GM12878 (cell line): Measurements from ENCODE around the gene CHAMP1. TPM values are rescaled to one million over a fixed set of nuclear protein-coding genes. Genes with fewer than 3 reads are reported as not detected.

Experiments used
- BACH1 ChIP-seq: fragments of 450-650 bp; IDR thresholded peaks from 2 replicates; pipeline ENCODE4 v1.6.1; 2017; ENCODE audit warnings: mild to moderate bottlenecking, borderline replicate concordance
- CHD1 ChIP-seq: IDR thresholded peaks from 2 replicates; pipeline ENCODE4 v1.6.1; 2012; ENCODE audit warnings: low read depth, low read length, improper control_type of control experiment
- CREB1 ChIP-seq: IDR thresholded peaks from 2 replicates; pipeline ENCODE4 v1.6.1; 2012; ENCODE audit warnings: low read depth, mild to moderate bottlenecking, inconsistent platforms
- IKZF2 ChIP-seq, 2 experiments: fragments of 450-650 bp; IDR thresholded peaks; 2 replicates each; pipeline ENCODE4 v1.6.1; 2017; ENCODE audit warnings: mild to moderate bottlenecking in 2 of 2, moderate library complexity in 2 of 2
- KAT2A ChIP-seq: conservative IDR thresholded peaks from 2 replicates; pipeline ENCODE4 v1.6.1; 2011; ENCODE audit warnings: low read depth, low read length; ENCODE audit not compliant: control insufficient read depth
- MEF2B ChIP-seq: fragments of 450-650 bp; IDR thresholded peaks from 2 replicates; pipeline ENCODE4 v1.6.1; 2018; ENCODE audit warnings: mild to moderate bottlenecking, moderate library complexity; ENCODE audit not compliant: partially characterized antibody, poor library complexity, severe bottlenecking
- MXI1 ChIP-seq: fragments of 150-350 bp; IDR thresholded peaks from 2 replicates; pipeline ENCODE4 v1.6.1; 2011; ENCODE audit warnings: low read depth, mild to moderate bottlenecking, inconsistent platforms, low read length, improper control_type of control experiment
- MYB ChIP-seq: fragments of 150-350 bp; IDR thresholded peaks from 2 replicates; pipeline ENCODE4 v1.6.1; 2014; ENCODE audit warnings: mild to moderate bottlenecking, low read depth, low read length, borderline replicate concordance
- PAX8 ChIP-seq: fragments of 450-650 bp; IDR thresholded peaks from 2 replicates; pipeline ENCODE4 v1.6.1; 2017; ENCODE audit warnings: mild to moderate bottlenecking, moderate library complexity
- POU2F2 ChIP-seq: IDR thresholded peaks from 3 replicates; pipeline ENCODE4 v1.6.1; 2011; ENCODE audit warnings: low read depth, mild to moderate bottlenecking, low read length, borderline replicate concordance
- RAD21 ChIP-seq: IDR thresholded peaks from 2 replicates; pipeline ENCODE4 v1.6.1; 2011; ENCODE audit warnings: mild to moderate bottlenecking, low read depth, low read length, moderate library complexity; ENCODE audit not compliant: insufficient read depth
- RFX5 ChIP-seq: IDR thresholded peaks from 2 replicates; pipeline ENCODE4 v1.6.1; 2011; ENCODE audit warnings: low read depth, low read length, improper control_type of control experiment
- SIN3A ChIP-seq: IDR thresholded peaks from 2 replicates; pipeline ENCODE4 v1.6.1; 2012; ENCODE audit warnings: low read depth, low read length, improper control_type of control experiment
- SREBF1 ChIP-seq: IDR thresholded peaks from 2 replicates; pipeline ENCODE4 v1.6.1; 2012; ENCODE audit warnings: mild to moderate bottlenecking, low read length
- TCF12 ChIP-seq: IDR thresholded peaks from 2 replicates; pipeline ENCODE4 v1.6.1; 2011; ENCODE audit warnings: low read depth, mild to moderate bottlenecking, low read length
- ZBED1 ChIP-seq: IDR thresholded peaks from 2 replicates; pipeline ENCODE4 v1.6.1; 2016; ENCODE audit warnings: borderline replicate concordance
- ZNF207 ChIP-seq: fragments of 450-650 bp; IDR thresholded peaks from 2 replicates; pipeline ENCODE4 v1.6.1; 2014; ENCODE audit warnings: antibody characterized with exemption, mild to moderate bottlenecking, borderline replicate concordance
- polyA plus RNA-seq, 11 experiments: library from polyadenylated mRNA; depleted of rRNA in 4 of 11; unstranded in 6 of 11; stranded (reverse) in 5 of 11; fragments of >200 nt; fragmentation: Nextera tagmentation in 4 of 11; fragmentation: Illumina TruSeq in 1 of 11; extraction: Ambion mirVana in 4 of 11; extraction: Trizol in 1 of 11; gene quantifications; 1 replicate in 1 of 11; 2 replicates in 10 of 11; pipeline versions ENCODE4 v1.2.1 to v1.2.3, GENCODE V29; 2011 to 2016; ENCODE audit warnings: inconsistent platforms in 2 of 11, missing spikeins in 2 of 11, low read depth in 1 of 11
- total RNA-seq, 4 experiments: library from RNA; depleted of rRNA in 3 of 4; stranded (reverse); fragments of >200 nt in 3 of 4; fragmentation: Illumina TruSeq in 1 of 4; extraction: Trizol in 1 of 4; gene quantifications; 2 replicates each; pipeline versions ENCODE4 v1.2.1 to v1.2.3, GENCODE V29; 2013 to 2021
- TF ChIP-seq, protein P1 (sequence below): fragments of 450-650 bp; IDR thresholded peaks from 2 replicates; pipeline ENCODE4 v1.6.1; 2017; ENCODE audit warnings: mild to moderate bottlenecking, moderate library complexity
- TF ChIP-seq, protein P2 (sequence below): IDR thresholded peaks from 2 replicates; pipeline ENCODE4 v1.6.1; 2011; ENCODE audit warnings: borderline replicate concordance, low read depth, mild to moderate bottlenecking, moderate library complexity, low read length; ENCODE audit not compliant: insufficient read depth, poor library complexity, severe bottlenecking
- TF ChIP-seq, protein P3 (sequence below): IDR thresholded peaks from 2 replicates; pipeline ENCODE4 v1.6.1; 2011; ENCODE audit warnings: low read depth, low read length, improper control_type of control experiment, borderline replicate concordance
- TF ChIP-seq, protein P4 (sequence below): fragments of 150-350 bp; IDR thresholded peaks from 2 replicates; pipeline ENCODE4 v1.6.1; 2016; ENCODE audit warnings: low read depth, low read length

The CHAMP1 gene
- total and polyA plus RNA-seq, 10 of the 15 experiments (the other 5 are each of a cell fraction or from before 2014, with no cell fraction given), result 1.1 to 54.8 (median 23.9) TPM

DNA sequence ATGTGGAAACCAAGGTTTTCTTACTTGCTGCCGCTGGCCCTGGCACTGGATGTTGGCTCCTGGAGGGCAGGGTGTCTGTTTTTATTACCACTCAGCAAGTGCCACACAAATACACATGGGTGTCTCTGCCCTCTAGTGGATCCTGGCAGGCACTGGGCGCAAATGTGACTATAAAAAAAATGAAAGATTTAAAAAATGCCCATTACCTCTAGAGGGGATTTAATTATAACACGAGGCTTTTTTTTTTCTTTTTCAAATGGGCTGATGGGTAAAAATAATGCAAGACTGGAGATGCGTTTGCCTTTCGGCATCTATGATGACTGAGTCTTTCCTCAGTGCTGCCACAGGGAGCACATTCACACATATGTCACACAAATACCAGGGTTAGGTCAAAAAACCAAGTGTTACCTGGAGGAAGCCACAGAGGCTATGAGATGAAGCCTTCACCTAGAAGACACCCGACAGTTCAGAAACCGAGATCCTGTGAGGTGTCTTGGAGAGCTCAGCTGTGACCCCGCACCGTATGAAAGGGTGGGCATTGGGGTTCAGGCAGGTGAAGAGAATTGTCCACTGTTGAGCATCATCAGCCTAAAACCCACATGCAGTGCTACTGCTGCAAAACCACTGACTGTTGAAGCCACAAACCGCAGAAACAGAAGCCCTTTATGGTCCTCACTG is 25.7 kb downstream of the CHAMP1 start (continued):
- TF ChIP-seq, protein P1, sequence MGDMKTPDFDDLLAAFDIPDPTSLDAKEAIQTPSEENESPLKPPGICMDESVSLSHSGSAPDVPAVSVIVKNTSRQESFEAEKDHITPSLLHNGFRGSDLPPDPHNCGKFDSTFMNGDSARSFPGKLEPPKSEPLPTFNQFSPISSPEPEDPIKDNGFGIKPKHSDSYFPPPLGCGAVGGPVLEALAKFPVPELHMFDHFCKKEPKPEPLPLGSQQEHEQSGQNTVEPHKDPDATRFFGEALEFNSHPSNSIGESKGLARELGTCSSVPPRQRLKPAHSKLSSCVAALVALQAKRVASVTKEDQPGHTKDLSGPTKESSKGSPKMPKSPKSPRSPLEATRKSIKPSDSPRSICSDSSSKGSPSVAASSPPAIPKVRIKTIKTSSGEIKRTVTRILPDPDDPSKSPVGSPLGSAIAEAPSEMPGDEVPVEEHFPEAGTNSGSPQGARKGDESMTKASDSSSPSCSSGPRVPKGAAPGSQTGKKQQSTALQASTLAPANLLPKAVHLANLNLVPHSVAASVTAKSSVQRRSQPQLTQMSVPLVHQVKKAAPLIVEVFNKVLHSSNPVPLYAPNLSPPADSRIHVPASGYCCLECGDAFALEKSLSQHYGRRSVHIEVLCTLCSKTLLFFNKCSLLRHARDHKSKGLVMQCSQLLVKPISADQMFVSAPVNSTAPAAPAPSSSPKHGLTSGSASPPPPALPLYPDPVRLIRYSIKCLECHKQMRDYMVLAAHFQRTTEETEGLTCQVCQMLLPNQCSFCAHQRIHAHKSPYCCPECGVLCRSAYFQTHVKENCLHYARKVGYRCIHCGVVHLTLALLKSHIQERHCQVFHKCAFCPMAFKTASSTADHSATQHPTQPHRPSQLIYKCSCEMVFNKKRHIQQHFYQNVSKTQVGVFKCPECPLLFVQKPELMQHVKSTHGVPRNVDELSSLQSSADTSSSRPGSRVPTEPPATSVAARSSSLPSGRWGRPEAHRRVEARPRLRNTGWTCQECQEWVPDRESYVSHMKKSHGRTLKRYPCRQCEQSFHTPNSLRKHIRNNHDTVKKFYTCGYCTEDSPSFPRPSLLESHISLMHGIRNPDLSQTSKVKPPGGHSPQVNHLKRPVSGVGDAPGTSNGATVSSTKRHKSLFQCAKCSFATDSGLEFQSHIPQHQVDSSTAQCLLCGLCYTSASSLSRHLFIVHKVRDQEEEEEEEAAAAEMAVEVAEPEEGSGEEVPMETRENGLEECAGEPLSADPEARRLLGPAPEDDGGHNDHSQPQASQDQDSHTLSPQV, result no peak
- TF ChIP-seq RFX5, result no peak
- no peak for TF ChIP-seq PAX8
- TF ChIP-seq, protein P2, sequence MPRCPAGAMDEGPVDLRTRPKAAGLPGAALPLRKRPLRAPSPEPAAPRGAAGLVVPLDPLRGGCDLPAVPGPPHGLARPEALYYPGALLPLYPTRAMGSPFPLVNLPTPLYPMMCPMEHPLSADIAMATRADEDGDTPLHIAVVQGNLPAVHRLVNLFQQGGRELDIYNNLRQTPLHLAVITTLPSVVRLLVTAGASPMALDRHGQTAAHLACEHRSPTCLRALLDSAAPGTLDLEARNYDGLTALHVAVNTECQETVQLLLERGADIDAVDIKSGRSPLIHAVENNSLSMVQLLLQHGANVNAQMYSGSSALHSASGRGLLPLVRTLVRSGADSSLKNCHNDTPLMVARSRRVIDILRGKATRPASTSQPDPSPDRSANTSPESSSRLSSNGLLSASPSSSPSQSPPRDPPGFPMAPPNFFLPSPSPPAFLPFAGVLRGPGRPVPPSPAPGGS, result no peak
- TF ChIP-seq SIN3A, result no peak
- TF ChIP-seq KAT2A, result no peak
- TF ChIP-seq CHD1, result no peak
- TF ChIP-seq MXI1, result no peak
- TF ChIP-seq CREB1, result no peak
- TF ChIP-seq RAD21, result peak; percentile 79
- TF ChIP-seq TCF12, result no peak
- TF ChIP-seq SREBF1, result no peak
- TF ChIP-seq, protein P3, sequence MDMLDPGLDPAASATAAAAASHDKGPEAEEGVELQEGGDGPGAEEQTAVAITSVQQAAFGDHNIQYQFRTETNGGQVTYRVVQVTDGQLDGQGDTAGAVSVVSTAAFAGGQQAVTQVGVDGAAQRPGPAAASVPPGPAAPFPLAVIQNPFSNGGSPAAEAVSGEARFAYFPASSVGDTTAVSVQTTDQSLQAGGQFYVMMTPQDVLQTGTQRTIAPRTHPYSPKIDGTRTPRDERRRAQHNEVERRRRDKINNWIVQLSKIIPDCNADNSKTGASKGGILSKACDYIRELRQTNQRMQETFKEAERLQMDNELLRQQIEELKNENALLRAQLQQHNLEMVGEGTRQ, result no peak
- peak; percentile 38 to 51; a peak in 2 of 4 replicates for TF ChIP-seq IKZF2 (IDR thresholded peaks at IDR 0.05)
- no peak for TF ChIP-seq BACH1
- TF ChIP-seq MYB, result no peak
- TF ChIP-seq, protein P4, sequence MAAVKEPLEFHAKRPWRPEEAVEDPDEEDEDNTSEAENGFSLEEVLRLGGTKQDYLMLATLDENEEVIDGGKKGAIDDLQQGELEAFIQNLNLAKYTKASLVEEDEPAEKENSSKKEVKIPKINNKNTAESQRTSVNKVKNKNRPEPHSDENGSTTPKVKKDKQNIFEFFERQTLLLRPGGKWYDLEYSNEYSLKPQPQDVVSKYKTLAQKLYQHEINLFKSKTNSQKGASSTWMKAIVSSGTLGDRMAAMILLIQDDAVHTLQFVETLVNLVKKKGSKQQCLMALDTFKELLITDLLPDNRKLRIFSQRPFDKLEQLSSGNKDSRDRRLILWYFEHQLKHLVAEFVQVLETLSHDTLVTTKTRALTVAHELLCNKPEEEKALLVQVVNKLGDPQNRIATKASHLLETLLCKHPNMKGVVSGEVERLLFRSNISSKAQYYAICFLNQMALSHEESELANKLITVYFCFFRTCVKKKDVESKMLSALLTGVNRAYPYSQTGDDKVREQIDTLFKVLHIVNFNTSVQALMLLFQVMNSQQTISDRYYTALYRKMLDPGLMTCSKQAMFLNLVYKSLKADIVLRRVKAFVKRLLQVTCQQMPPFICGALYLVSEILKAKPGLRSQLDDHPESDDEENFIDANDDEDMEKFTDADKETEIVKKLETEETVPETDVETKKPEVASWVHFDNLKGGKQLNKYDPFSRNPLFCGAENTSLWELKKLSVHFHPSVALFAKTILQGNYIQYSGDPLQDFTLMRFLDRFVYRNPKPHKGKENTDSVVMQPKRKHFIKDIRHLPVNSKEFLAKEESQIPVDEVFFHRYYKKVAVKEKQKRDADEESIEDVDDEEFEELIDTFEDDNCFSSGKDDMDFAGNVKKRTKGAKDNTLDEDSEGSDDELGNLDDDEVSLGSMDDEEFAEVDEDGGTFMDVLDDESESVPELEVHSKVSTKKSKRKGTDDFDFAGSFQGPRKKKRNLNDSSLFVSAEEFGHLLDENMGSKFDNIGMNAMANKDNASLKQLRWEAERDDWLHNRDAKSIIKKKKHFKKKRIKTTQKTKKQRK, result no peak
- no peak for TF ChIP-seq ZBED1
- TF ChIP-seq MEF2B, result peak; percentile 13
- TF ChIP-seq POU2F2, result no peak
- TF ChIP-seq ZNF207, result no peak
